DMS79 treated with DMSO at 0.1 percent for 48 hours (cell line): Measurements from ENCODE around the gene IGSF21.

ENCODE experiments used
- DNase-seq: peaks from one replicate; lab custom pipeline; 2025; lab: John Stamatoyannopoulos, UW

The IGSF21 gene

GRCh38 chr1:18094096-18094495 lies 13.5 kb upstream of the IGSF21 start:
- DNase-seq, result no peak

- DNase-seq, result no peak
These were observed 10.4 kb upstream of the IGSF21 start for GRCh38 chr1:18097206-18097605.

GRCh38 chr1:18099026-18099425 lies 8.6 kb upstream of the IGSF21 start:
- no peak for DNase-seq

- DNase-seq, result no peak
These were observed 7.5 kb upstream of the IGSF21 start for GRCh38 chr1:18100060-18100459.

GRCh38 chr1:18100491-18101063 lies 7.0 kb upstream of the IGSF21 start:
- peak; percentile 80 for DNase-seq

- no peak for DNase-seq
These were observed 6.1 kb upstream of the IGSF21 start for GRCh38 chr1:18101508-18101907.

GRCh38 chr1:18103788-18104421 lies 3.7 kb upstream of the IGSF21 start:
- no peak for DNase-seq

- no peak for DNase-seq
These were observed 3.0 kb upstream of the IGSF21 start for GRCh38 chr1:18104546-18105100.

- no peak for DNase-seq
These were observed 2.4 kb upstream of the IGSF21 start for GRCh38 chr1:18105196-18105595.

- DNase-seq, result peak; percentile 68
These were observed 880 bp downstream of the IGSF21 start for GRCh38 chr1:18108299-18109057.

GRCh38 chr1:18109058-18109755 lies 1.6 kb downstream of the IGSF21 start:
- peak; percentile 68 for DNase-seq

GRCh38 chr1:18109756-18110597 lies 2.4 kb downstream of the IGSF21 start:
- peak; percentile 83 for DNase-seq

GRCh38 chr1:18110598-18110939 lies 3.0 kb downstream of the IGSF21 start:
- no peak for DNase-seq

- no peak for DNase-seq
These were observed 3.4 kb downstream of the IGSF21 start for GRCh38 chr1:18110968-18111367.

GRCh38 chr1:18111605-18112297 lies 4.2 kb downstream of the IGSF21 start:
- DNase-seq, result no peak

GRCh38 chr1:18112611-18113010 lies 5.0 kb downstream of the IGSF21 start:
- DNase-seq, result no peak

GRCh38 chr1:18114726-18115410 lies 7.3 kb downstream of the IGSF21 start:
- DNase-seq, result no peak

- no peak for DNase-seq
These were observed 9.2 kb downstream of the IGSF21 start for GRCh38 chr1:18116777-18117176.

- peak; percentile 88 for DNase-seq
These were observed 10.5 kb downstream of the IGSF21 start for GRCh38 chr1:18118078-18118477.

GRCh38 chr1:18118491-18118890 lies 10.9 kb downstream of the IGSF21 start:
- DNase-seq, result no peak
